ENCODE measurements around the gene RNF224. TPM values are rescaled to one million over a fixed set of nuclear protein-coding genes. Genes with fewer than 3 reads are reported as not detected.

The RNF224 gene
- total and polyA plus RNA-seq, 2 of the 13 experiments (the other 11 are each of a cell fraction or from before 2014, with no cell fraction given), result 0.09 TPM; not detected in 1

DNA sequence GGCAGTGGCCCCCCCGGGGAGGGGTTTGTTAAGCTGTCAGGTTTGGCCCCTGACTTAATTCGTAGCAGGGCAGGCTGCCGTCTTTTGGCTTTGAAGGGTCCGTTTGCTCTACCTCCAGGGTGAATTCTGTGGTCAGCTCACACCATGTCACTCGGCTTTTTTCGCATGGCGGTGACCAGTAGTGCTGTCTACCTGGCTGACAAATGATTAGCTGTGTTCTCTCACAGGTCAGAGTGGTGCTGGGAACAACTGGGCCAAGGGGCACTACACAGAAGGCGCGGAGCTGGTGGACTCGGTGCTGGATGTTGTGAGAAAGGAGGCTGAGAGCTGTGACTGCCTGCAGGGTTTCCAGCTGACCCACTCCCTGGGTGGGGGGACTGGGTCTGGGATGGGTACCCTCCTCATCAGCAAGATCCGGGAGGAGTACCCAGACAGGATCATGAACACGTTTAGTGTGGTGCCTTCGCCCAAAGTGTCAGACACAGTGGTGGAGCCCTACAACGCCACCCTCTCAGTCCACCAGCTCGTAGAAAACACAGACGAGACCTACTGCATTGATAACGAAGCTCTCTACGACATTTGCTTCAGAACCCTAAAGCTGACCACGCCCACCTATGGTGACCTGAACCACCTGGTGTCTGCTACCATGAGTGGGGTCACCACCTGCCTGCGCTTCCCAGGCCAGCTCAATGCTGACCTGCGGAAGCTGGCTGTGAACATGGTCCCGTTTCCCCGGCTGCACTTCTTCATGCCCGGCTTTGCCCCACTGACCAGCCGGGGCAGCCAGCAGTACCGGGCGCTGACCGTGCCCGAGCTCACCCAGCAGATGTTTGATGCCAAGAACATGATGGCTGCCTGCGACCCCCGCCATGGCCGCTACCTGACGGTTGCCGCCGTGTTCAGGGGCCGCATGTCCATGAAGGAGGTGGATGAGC lies 15.2 kb downstream of the RNF224 start (continued):
- TF ChIP-seq SRY (CRISPR knock-in tag; IDR thresholded peaks at IDR 0.05) (0 out of 2 replicates have a peak, but pooled peaks have one; percentile 36), ZBTB33 (CRISPR knock-in tag; IDR thresholded peaks at IDR 0.05) (peak; percentile 44; the same call in 1 of the 2 replicates), SMC3 (IDR thresholded peaks at IDR 0.05; ENCODE audit: low read length) (no peak), ASH2L (IDR thresholded peaks at IDR 0.05; ENCODE audit: insufficient read length, low read depth, low read length) (peak; percentile 9), ZMYM4 (CRISPR knock-in tag; IDR thresholded peaks at IDR 0.05) (peak; percentile 13; the same call in 1 of the 2 replicates), NONO (IDR thresholded peaks at IDR 0.05) (no peak), NONO (CRISPR knock-in tag; conservative IDR thresholded peaks at IDR 0.05) (0 out of 2 replicates have a peak, but pooled peaks have one; percentile 32), ZNF224 (CRISPR knock-in tag; IDR thresholded peaks at IDR 0.05) (0 out of 2 replicates have a peak, but pooled peaks have one; percentile 61), PAX8 (CRISPR knock-in tag; IDR thresholded peaks at IDR 0.05; ENCODE audit: borderline replicate concordance) (no peak), ZNF547 (CRISPR knock-in tag; IDR thresholded peaks at IDR 0.05) (0 out of 2 replicates have a peak, but pooled peaks have one; percentile 8), ZNF34 (CRISPR knock-in tag; IDR thresholded peaks at IDR 0.05; ENCODE audit: borderline replicate concordance) (no peak), ZBTB20 (CRISPR knock-in tag; IDR thresholded peaks at IDR 0.05; ENCODE audit: borderline replicate concordance, low read depth) (0 out of 2 replicates have a peak, but pooled peaks have one; percentile 54), PHF21A (CRISPR knock-in tag; IDR thresholded peaks at IDR 0.05) (peak; percentile 40; the same call in 1 of the 2 replicates), ZNF777 (CRISPR knock-in tag; IDR thresholded peaks at IDR 0.05) (0 out of 2 replicates have a peak, but pooled peaks have one; percentile 1), KLF16 (CRISPR knock-in tag; IDR thresholded peaks at IDR 0.05) (0 out of 4 replicates have a peak, but pooled peaks of 1 of the 2 experiments have one; percentile 5), PAXIP1 (CRISPR knock-in tag; conservative IDR thresholded peaks at IDR 0.05) (peak; percentile 30; the same call in 1 of the 2 replicates)
- TF ChIP-seq, protein P1, sequence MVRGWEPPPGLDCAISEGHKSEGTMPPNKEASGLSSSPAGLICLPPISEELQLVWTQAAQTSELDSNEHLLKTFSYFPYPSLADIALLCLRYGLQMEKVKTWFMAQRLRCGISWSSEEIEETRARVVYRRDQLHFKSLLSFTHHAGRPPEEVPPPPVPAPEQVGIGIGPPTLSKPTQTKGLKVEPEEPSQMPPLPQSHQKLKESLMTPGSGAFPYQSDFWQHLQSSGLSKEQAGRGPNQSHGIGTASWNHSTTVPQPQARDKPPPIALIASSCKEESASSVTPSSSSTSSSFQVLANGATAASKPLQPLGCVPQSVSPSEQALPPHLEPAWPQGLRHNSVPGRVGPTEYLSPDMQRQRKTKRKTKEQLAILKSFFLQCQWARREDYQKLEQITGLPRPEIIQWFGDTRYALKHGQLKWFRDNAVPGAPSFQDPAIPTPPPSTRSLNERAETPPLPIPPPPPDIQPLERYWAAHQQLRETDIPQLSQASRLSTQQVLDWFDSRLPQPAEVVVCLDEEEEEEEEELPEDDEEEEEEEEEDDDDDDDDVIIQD (CRISPR knock-in tag; IDR thresholded peaks at IDR 0.05; ENCODE audit: low read depth), result 0 out of 2 replicates have a peak, but pooled peaks have one; percentile 11
- TF ChIP-seq, protein P2, sequence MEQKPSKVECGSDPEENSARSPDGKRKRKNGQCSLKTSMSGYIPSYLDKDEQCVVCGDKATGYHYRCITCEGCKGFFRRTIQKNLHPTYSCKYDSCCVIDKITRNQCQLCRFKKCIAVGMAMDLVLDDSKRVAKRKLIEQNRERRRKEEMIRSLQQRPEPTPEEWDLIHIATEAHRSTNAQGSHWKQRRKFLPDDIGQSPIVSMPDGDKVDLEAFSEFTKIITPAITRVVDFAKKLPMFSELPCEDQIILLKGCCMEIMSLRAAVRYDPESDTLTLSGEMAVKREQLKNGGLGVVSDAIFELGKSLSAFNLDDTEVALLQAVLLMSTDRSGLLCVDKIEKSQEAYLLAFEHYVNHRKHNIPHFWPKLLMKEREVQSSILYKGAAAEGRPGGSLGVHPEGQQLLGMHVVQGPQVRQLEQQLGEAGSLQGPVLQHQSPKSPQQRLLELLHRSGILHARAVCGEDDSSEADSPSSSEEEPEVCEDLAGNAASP (CRISPR knock-in tag; IDR thresholded peaks at IDR 0.05; ENCODE audit: borderline replicate concordance), result no peak
